GM12878 (cell line): ENCODE measurements around the gene ANK2. TPM values are rescaled to one million over a fixed set of nuclear protein-coding genes. Genes with fewer than 3 reads are reported as not detected.

Source experiments
- ATAC-seq: fragments of 200-7000 bp; cut with Tn5 transposase; 3 replicates; pipeline ENCODE4 v1.9.1; 2020; ENCODE audit warnings: mild to moderate bottlenecking, moderate library complexity
- BruUV-seq: library from RNA; stranded (reverse); fragments of 400-500 nt; replicated peaks from 2 replicates; lab custom pipeline; 2021; lab: Mats Ljungman, UMichigan
- CTCF ChIA-PET: fragments of 300-600 bp; sonication (Branson Sonifier 250); formaldehyde crosslinking; extraction: SDS; loops from one replicate; lab custom pipeline; 2021; ENCODE audit warnings: inconsistent platforms; lab: Yijun Ruan, JAX
- POLR2A ChIA-PET: fragments of 350-600 bp; formaldehyde crosslinking; extraction: SDS; loops from one replicate; lab custom pipeline; 2021; ENCODE audit warnings: inconsistent platforms; lab: Charles Lee
- RAD21 ChIA-PET: fragments of 300-600 bp; sonication (Branson Sonifier 250); formaldehyde crosslinking; loops from one replicate; lab custom pipeline; 2023; ENCODE audit warnings: antibody characterized with exemption; ENCODE audit not compliant: unreplicated experiment; lab: Charles Lee
- SMC1A ChIA-PET: fragments of 300-600 bp; sonication (Branson Sonifier 250); formaldehyde crosslinking; loops from one replicate; lab custom pipeline; 2023; ENCODE audit not compliant: unreplicated experiment, uncharacterized antibody; lab: Charles Lee
- DNase-seq: peaks from one replicate; pipeline ENCODE4 v3.0.0-alpha.2; 2011; ENCODE audit warnings: low read depth, low spot score
- FAIRE-seq: peaks from 3 replicates; lab custom pipeline; 2011; peaks lifted over from hg19 to GRCh38; lab: Jason Lieb, UNC
- H2AFZ ChIP-seq: 2 replicates; pipeline ENCODE4 v1.6.0; 2011; ENCODE audit warnings: low read depth, low read length, control low read depth; ENCODE audit not compliant: control insufficient read depth
- H3K27ac ChIP-seq: 2 replicates; pipeline ENCODE4 v1.5.1; 2011; ENCODE audit warnings: control low read depth; ENCODE audit not compliant: control insufficient read depth, insufficient read depth
- H3K27me3 ChIP-seq, 2 experiments: replicated peaks in 1 of 2; 2 replicates each; pipeline versions ENCODE4 v1.6.0 to v1.6.1; 2011; ENCODE audit warnings: low read length in 1 of 2; ENCODE audit not compliant: control insufficient read depth in 2 of 2, insufficient read depth in 2 of 2
- H3K36me3 ChIP-seq, 2 experiments: 2 replicates each; pipeline ENCODE4 v1.5.1; 2011; ENCODE audit warnings: low read length in 1 of 2; ENCODE audit not compliant: control insufficient read depth in 2 of 2, insufficient read depth in 2 of 2
- H3K4me1 ChIP-seq: 2 replicates; pipeline ENCODE4 v1.6.1; 2011; ENCODE audit warnings: mild to moderate bottlenecking, low read length, moderate library complexity, mixed read lengths; ENCODE audit not compliant: control insufficient read depth, insufficient read depth
- H3K4me2 ChIP-seq: 2 replicates; pipeline ENCODE4 v1.6.0; 2011; ENCODE audit warnings: control low read depth; ENCODE audit not compliant: control insufficient read depth, insufficient read depth
- H3K4me3 ChIP-seq: fragments of 200-600 bp; sonication (generic); 2 replicates; pipeline ENCODE4 v1.5.1; 2016
- H3K79me2 ChIP-seq: 2 replicates; pipeline ENCODE4 v1.6.0; 2011; ENCODE audit warnings: low read length; ENCODE audit not compliant: control insufficient read depth, insufficient read depth
- H3K9ac ChIP-seq: 2 replicates; pipeline ENCODE4 v1.8.0; 2011; ENCODE audit warnings: low read length, control low read depth, mixed read lengths; ENCODE audit not compliant: control insufficient read depth, insufficient read depth
- H3K9me3 ChIP-seq: replicated peaks from 3 replicates; pipeline ENCODE4 v1.5.1; 2011; ENCODE audit warnings: mild to moderate bottlenecking, low read length; ENCODE audit not compliant: control insufficient read depth, insufficient read depth
- H4K20me1 ChIP-seq: 2 replicates; pipeline ENCODE4 v1.6.0; 2011; ENCODE audit not compliant: control insufficient read depth, insufficient read depth
- BCL11A ChIP-seq: IDR thresholded peaks from 2 replicates; pipeline ENCODE4 v1.6.1; 2011; ENCODE audit warnings: low read depth, low read length
- GATAD2B ChIP-seq: fragments of 450-650 bp; conservative IDR thresholded peaks from 2 replicates; pipeline ENCODE4 v1.6.1; 2017; ENCODE audit warnings: low read depth, mild to moderate bottlenecking, moderate library complexity
- NFIC ChIP-seq: IDR thresholded peaks from 2 replicates; pipeline ENCODE4 v1.6.1; 2012; ENCODE audit warnings: low read depth, mild to moderate bottlenecking, inconsistent platforms, low read length, moderate library complexity
- NFYA ChIP-seq: IDR thresholded peaks from 2 replicates; pipeline ENCODE4 v1.6.1; 2011; ENCODE audit warnings: low read depth, mild to moderate bottlenecking, low read length, improper control_type of control experiment, borderline replicate concordance
- RAD21 ChIP-seq: IDR thresholded peaks from 2 replicates; pipeline ENCODE4 v1.6.1; 2011; ENCODE audit warnings: mild to moderate bottlenecking, low read depth, low read length, moderate library complexity; ENCODE audit not compliant: insufficient read depth
- TBL1XR1 ChIP-seq: IDR thresholded peaks from 2 replicates; pipeline ENCODE4 v1.6.1; 2012; ENCODE audit warnings: low read depth, low read length, improper control_type of control experiment
- ZBED1 ChIP-seq: IDR thresholded peaks from 2 replicates; pipeline ENCODE4 v1.6.1; 2016; ENCODE audit warnings: borderline replicate concordance
- ZZZ3 ChIP-seq: IDR thresholded peaks from 2 replicates; pipeline ENCODE4 v1.6.1; 2011; ENCODE audit warnings: low read depth; ENCODE audit not compliant: control insufficient read depth, insufficient read length
- WGBS: methylation state at CpG from one replicate; pipeline ENCODE4 v1.1.6; 2016; ENCODE audit warnings: low lambda C conversion rate; ENCODE audit not compliant: insufficient replicate concordance, insufficient coverage; ENCODE audit errors: missing lambda C conversion rate; 5-methylcytosine and 5-hydroxymethylcytosine counted together
- in situ Hi-C: fragments of 300-500 bp; cut with MboI; formaldehyde crosslinking; loops from 9 replicates; pipeline ENCODE4 v1.14.3; 2018; ENCODE audit warnings: mixed read lengths
- intact Hi-C: fragments of 100-400 bp; cut with micrococcal nuclease; formaldehyde crosslinking; loops from one replicate; pipeline ENCODE4 v1.14.2; 2022; ENCODE audit not compliant: unreplicated experiment
- polyA plus RNA-seq, 11 experiments: library from polyadenylated mRNA; depleted of rRNA in 4 of 11; unstranded in 6 of 11; stranded (reverse) in 5 of 11; fragments of >200 nt; fragmentation: Nextera tagmentation in 4 of 11; fragmentation: Illumina TruSeq in 1 of 11; extraction: Ambion mirVana in 4 of 11; extraction: Trizol in 1 of 11; gene quantifications; 1 replicate in 1 of 11; 2 replicates in 10 of 11; pipeline versions ENCODE4 v1.2.1 to v1.2.3, GENCODE V29; 2011 to 2016; ENCODE audit warnings: inconsistent platforms in 2 of 11, missing spikeins in 2 of 11, low read depth in 1 of 11
- total RNA-seq, 4 experiments: library from RNA; depleted of rRNA in 3 of 4; stranded (reverse); fragments of >200 nt in 3 of 4; fragmentation: Illumina TruSeq in 1 of 4; extraction: Trizol in 1 of 4; gene quantifications; 2 replicates each; pipeline versions ENCODE4 v1.2.1 to v1.2.3, GENCODE V29; 2013 to 2021
- TF ChIP-seq, protein P1 (sequence below), 3 experiments: IDR thresholded peaks in 2 of 3; conservative IDR thresholded peaks in 1 of 3; 2 replicates each; pipeline ENCODE4 v1.5.1; 2011; ENCODE audit warnings: low read depth in 3 of 3, low read length in 3 of 3, mild to moderate bottlenecking in 3 of 3, control low read depth in 2 of 3, moderate library complexity in 2 of 3, inconsistent platforms in 1 of 3, mixed read lengths in 1 of 3; ENCODE audit not compliant: control insufficient read depth in 2 of 3, insufficient read depth in 1 of 3; ENCODE audit errors: extremely low read depth in 1 of 3
- TF ChIP-seq, protein P2 (sequence below): IDR thresholded peaks from 2 replicates; pipeline ENCODE4 v1.6.1; 2012; ENCODE audit warnings: low read depth, low read length, improper control_type of control experiment

ANK2 gene
- total and polyA plus RNA-seq, 10 of the 15 experiments (the other 5 are each of a cell fraction or from before 2014, with no cell fraction given) = 1.6 to 13.0 (median 4.1) TPM

DNA sequence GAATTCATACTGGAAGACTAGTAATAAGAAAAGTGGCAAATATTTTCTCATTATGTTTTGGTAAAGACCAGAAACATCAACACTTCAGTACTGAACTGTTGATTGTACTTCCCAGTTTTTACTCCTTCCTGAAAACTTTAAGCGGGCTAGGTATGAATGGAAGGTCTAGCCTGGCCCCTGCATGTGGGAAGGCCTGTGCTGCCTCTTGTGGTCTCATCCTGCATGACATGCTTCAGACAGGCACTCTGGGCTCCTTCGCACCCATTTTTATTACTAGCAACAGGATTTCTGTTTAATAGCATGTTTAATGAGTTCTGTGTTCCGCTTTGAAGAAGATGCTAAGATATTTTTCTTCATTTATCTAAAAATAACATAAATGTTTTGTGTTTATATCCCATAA lies 279.1 kb downstream of the ANK2 start:
- BruUV-seq = no TSS peak
- no peak overlapping the region for H2AFZ ChIP-seq
- CTCF ChIA-PET = no interaction called here
- H3K27ac ChIP-seq = no peak overlapping the region
- no peak overlapping the region for H3K4me3 ChIP-seq
- H3K79me2 ChIP-seq = no peaks in the 10 kb centered on the region
- H3K4me1 ChIP-seq = no peaks in the 10 kb centered on the region
- ATAC-seq (peak; percentile 85), DNase-seq (no peak), FAIRE-seq (no peak)
- H3K9ac ChIP-seq = no peak overlapping the region
- H4K20me1 ChIP-seq = no peaks in the 10 kb centered on the region
- RAD21 ChIA-PET = no interaction called here
- POLR2A ChIA-PET = no interaction called here
- SMC1A ChIA-PET = no interaction called here
- 80% methylated on average over 3 of the region's 3 CpGs for WGBS
- no peaks in the 10 kb centered on the region for H3K27me3 ChIP-seq
- H3K36me3 ChIP-seq = no peaks in the 10 kb centered on the region
- in situ Hi-C loops (no loop called here), intact Hi-C loops (loop anchor here (1.0 kb wide), 1 partner anchor 50 kb away; no protein-coding TSS in a partner anchor)
- H3K9me3 ChIP-seq = no peaks in the 10 kb centered on the region
- H3K4me2 ChIP-seq = no peak overlapping the region
- TF ChIP-seq, protein P1, sequence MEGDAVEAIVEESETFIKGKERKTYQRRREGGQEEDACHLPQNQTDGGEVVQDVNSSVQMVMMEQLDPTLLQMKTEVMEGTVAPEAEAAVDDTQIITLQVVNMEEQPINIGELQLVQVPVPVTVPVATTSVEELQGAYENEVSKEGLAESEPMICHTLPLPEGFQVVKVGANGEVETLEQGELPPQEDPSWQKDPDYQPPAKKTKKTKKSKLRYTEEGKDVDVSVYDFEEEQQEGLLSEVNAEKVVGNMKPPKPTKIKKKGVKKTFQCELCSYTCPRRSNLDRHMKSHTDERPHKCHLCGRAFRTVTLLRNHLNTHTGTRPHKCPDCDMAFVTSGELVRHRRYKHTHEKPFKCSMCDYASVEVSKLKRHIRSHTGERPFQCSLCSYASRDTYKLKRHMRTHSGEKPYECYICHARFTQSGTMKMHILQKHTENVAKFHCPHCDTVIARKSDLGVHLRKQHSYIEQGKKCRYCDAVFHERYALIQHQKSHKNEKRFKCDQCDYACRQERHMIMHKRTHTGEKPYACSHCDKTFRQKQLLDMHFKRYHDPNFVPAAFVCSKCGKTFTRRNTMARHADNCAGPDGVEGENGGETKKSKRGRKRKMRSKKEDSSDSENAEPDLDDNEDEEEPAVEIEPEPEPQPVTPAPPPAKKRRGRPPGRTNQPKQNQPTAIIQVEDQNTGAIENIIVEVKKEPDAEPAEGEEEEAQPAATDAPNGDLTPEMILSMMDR (IDR thresholded peaks at IDR 0.05 in 2 of 3, conservative IDR thresholded peaks at IDR 0.05 in 1 of 3; ENCODE audit: control insufficient read depth in 2 of 3, extremely low read depth in 1 of 3, insufficient read depth in 1 of 3, low read depth in 3 of 3, low read length in 3 of 3) = peak; percentile 30 to 55 (median 44); a peak in 4 of 6 replicates
- TF ChIP-seq NFIC (no peak), RAD21 (peak; percentile 29; the same call in 1 of the 2 replicates)

DNA sequence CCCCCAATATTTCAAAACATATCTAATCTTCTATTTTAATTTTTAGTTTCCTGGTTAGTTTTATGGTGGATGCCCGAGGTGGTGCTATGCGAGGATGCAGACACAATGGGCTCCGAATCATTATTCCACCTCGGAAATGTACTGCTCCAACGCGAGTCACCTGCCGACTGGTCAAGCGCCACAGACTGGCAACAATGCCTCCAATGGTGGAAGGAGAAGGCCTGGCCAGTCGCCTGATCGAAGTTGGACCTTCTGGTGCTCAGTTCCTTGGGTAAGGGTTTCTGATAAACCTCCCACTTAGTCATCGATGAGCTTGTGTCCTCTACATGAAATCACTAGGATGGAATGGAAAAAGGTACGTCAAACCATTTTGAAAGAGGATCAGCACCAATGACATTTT lies 280.7 kb downstream of the ANK2 start:
- CTCF ChIA-PET = interaction anchor here (0.6 to 1.4 kb wide), 4 partner anchors 22 to 58 kb away, joined by 3 read pairs; no protein-coding TSS in a partner anchor
- TF ChIP-seq ZBED1 = no peak
- TF ChIP-seq GATAD2B = no peak
- TF ChIP-seq NFYA = no peak
- TF ChIP-seq, protein P2, sequence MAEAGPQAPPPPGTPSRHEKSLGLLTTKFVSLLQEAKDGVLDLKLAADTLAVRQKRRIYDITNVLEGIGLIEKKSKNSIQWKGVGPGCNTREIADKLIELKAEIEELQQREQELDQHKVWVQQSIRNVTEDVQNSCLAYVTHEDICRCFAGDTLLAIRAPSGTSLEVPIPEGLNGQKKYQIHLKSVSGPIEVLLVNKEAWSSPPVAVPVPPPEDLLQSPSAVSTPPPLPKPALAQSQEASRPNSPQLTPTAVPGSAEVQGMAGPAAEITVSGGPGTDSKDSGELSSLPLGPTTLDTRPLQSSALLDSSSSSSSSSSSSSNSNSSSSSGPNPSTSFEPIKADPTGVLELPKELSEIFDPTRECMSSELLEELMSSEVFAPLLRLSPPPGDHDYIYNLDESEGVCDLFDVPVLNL = no peak
- TF ChIP-seq BCL11A = no peak
- no peak for TF ChIP-seq ZZZ3
- TF ChIP-seq TBL1XR1 = no peak

More for the DNA sequence above, 280.7 kb downstream of the ANK2 start:
- no peak overlapping the region for H3K4me3 ChIP-seq
- SMC1A ChIA-PET = interaction anchor here (0.6 to 3.1 kb wide), 9 partner anchors 13 to 114 kb away, joined by 3 to 19 read pairs (median 5); no protein-coding TSS in a partner anchor
- DNase-seq = no peak
- no TSS peak for BruUV-seq
- H2AFZ ChIP-seq = no peak overlapping the region
- H3K27ac ChIP-seq = no peak overlapping the region
- no peak overlapping the region for H3K9ac ChIP-seq
- H3K79me2 ChIP-seq = no peaks in the 10 kb centered on the region
- no peaks in the 10 kb centered on the region for H3K4me1 ChIP-seq
- H3K9me3 ChIP-seq = no peaks in the 10 kb centered on the region
- H4K20me1 ChIP-seq = no peaks in the 10 kb centered on the region
- POLR2A ChIA-PET = no interaction called here
- intact Hi-C loops = no loop called here
- 75% methylated on average over 12 of the region's 12 CpGs for WGBS
- ATAC-seq = no peak
- H3K4me2 ChIP-seq = no peak overlapping the region
- no peak for FAIRE-seq
- RAD21 ChIA-PET = interaction anchor here (1.4 kb wide), 1 partner anchor 12 kb away, joined by 3 read pairs; no protein-coding TSS in a partner anchor
- in situ Hi-C loops = no loop called here
- H3K27me3 ChIP-seq = no peaks in the 10 kb centered on the region
- no peaks in the 10 kb centered on the region for H3K36me3 ChIP-seq
